Fibroblast of lung (primary cell): ENCODE data around the gene OXT. TPM values are rescaled to one million over a fixed set of nuclear protein-coding genes. Genes with fewer than 3 reads are reported as not detected.

Experiments used
- DNase-seq, 2 donors: peaks; one replicate each; pipeline versions ENCODE4 v3.0.0 to v3.0.0-alpha.2; 2010; ENCODE audit warnings: low read depth in 2 of 2
- H2AFZ ChIP-seq: 2 replicates; pipeline ENCODE4 v1.5.1; 2012; ENCODE audit warnings: low read length, control low read depth, inconsistent platforms
- H3K27ac ChIP-seq: 2 replicates; pipeline ENCODE4 v1.5.1; 2011; ENCODE audit warnings: low read length, control low read depth; ENCODE audit not compliant: insufficient read depth
- H3K27me3 ChIP-seq: 2 replicates; pipeline ENCODE4 v1.5.1; 2011; ENCODE audit warnings: mild to moderate bottlenecking, low read length; ENCODE audit not compliant: control insufficient read depth, insufficient read depth
- H3K36me3 ChIP-seq: 2 replicates; pipeline ENCODE4 v1.5.1; 2011; ENCODE audit warnings: low read length; ENCODE audit not compliant: control insufficient read depth, insufficient read depth
- H3K4me1 ChIP-seq: 2 replicates; pipeline ENCODE4 v1.5.1; 2011; ENCODE audit warnings: low read length; ENCODE audit not compliant: control insufficient read depth, insufficient read depth; ENCODE audit errors: extremely low read depth
- H3K4me2 ChIP-seq: 2 replicates; pipeline ENCODE4 v1.5.1; 2011; ENCODE audit warnings: low read length, control low read depth; ENCODE audit not compliant: insufficient read depth; ENCODE audit errors: extremely low read depth
- H3K4me3 ChIP-seq, 4 experiments: fragments of 200-600 bp in 1 of 4; sonication (generic) in 1 of 4; replicated peaks in 1 of 4; 2 replicates each; pipeline ENCODE4 v1.5.1; 2011 to 2016; ENCODE audit warnings: low read length in 4 of 4, low read depth in 3 of 4, mild to moderate bottlenecking in 3 of 4, control low read depth in 2 of 4, inconsistent platforms in 1 of 4, mixed read lengths in 1 of 4; ENCODE audit not compliant: insufficient read depth in 1 of 4; ENCODE audit errors: control extremely low read depth in 1 of 4
- H3K79me2 ChIP-seq: 2 replicates; pipeline ENCODE4 v1.5.1; 2012; ENCODE audit warnings: mild to moderate bottlenecking, low read length, inconsistent platforms; ENCODE audit not compliant: control insufficient read depth, insufficient read depth
- H3K9ac ChIP-seq: 2 replicates; pipeline ENCODE4 v1.5.1; 2011; ENCODE audit warnings: mild to moderate bottlenecking, low read length, control low read depth; ENCODE audit not compliant: insufficient read depth
- H3K9me3 ChIP-seq: 2 replicates; pipeline ENCODE4 v1.5.1; 2012; ENCODE audit warnings: low read depth, low read length; ENCODE audit not compliant: control insufficient read depth, insufficient read depth
- H4K20me1 ChIP-seq: 2 replicates; pipeline ENCODE4 v1.5.1; 2011; ENCODE audit warnings: low read length; ENCODE audit not compliant: control insufficient read depth, insufficient read depth; ENCODE audit errors: extremely low read depth
- EZH2 ChIP-seq: IDR thresholded peaks from 2 replicates; pipeline ENCODE4 v1.5.1; 2012; ENCODE audit warnings: low read length, control low read depth, mild to moderate bottlenecking; ENCODE audit errors: missing control alignments
- polyA plus RNA-seq, 2 donors: library from polyadenylated mRNA; depleted of rRNA in 1 of 2; stranded (reverse) in 1 of 2; unstranded in 1 of 2; fragments of >200 nt; gene quantifications; 2 replicates each; pipeline ENCODE4 v1.2.1, GENCODE V29; 2011 to 2012; ENCODE audit warnings: missing spikeins in 1 of 2
- total RNA-seq: library from RNA; depleted of rRNA; stranded (reverse); fragments of >200 nt; gene quantifications from 2 replicates; pipeline ENCODE4 v1.2.1, GENCODE V29; 2014
- TF ChIP-seq, protein P1 (sequence below), 2 donors: IDR thresholded peaks in 1 of 2; conservative IDR thresholded peaks in 1 of 2; 1 replicate in 1 of 2; 2 replicates in 1 of 2; pipeline ENCODE4 v1.5.1; 2011 to 2012; ENCODE audit warnings: low read length in 2 of 2, control low read depth in 1 of 2, inconsistent platforms in 1 of 2, low read depth in 1 of 2, mild to moderate bottlenecking in 1 of 2

Gene OXT
- total and polyA plus RNA-seq, 2 donors (not counting 1 experiment from before 2014, with no cell fraction given), result not detected

DNA sequence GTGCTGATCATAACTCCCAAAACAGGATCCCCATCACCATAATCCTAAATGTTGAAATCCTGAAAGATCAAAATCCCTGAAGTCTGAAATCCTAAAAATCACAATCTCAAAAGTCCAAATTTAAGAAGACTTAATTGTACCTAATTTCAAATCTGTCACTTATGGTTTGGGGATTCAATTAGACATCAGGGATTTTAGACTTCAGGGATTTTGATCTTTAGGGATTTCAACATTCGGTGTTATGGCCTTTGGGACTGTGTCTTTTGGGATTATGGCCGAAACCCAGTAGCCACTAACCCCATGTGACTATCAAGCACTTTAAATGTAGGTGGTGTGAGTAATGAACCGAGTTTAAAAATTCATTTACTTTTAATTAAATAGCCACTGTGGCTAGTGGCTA, 34.8 kb downstream of the OXT start:
- no peaks in the 10 kb centered on the region for H3K79me2 ChIP-seq
- H4K20me1 ChIP-seq, result no peaks in the 10 kb centered on the region
- H3K4me1 ChIP-seq, result no peaks in the 10 kb centered on the region
- H3K4me3 ChIP-seq, result no peak overlapping the region
- DNase-seq, result no peak
- H3K36me3 ChIP-seq, result no peaks in the 10 kb centered on the region
- H3K4me2 ChIP-seq, result no peak overlapping the region
- no peak overlapping the region for H3K27ac ChIP-seq
- H2AFZ ChIP-seq, result no peak overlapping the region
- TF ChIP-seq EZH2, result no peak
- TF ChIP-seq, protein P1, sequence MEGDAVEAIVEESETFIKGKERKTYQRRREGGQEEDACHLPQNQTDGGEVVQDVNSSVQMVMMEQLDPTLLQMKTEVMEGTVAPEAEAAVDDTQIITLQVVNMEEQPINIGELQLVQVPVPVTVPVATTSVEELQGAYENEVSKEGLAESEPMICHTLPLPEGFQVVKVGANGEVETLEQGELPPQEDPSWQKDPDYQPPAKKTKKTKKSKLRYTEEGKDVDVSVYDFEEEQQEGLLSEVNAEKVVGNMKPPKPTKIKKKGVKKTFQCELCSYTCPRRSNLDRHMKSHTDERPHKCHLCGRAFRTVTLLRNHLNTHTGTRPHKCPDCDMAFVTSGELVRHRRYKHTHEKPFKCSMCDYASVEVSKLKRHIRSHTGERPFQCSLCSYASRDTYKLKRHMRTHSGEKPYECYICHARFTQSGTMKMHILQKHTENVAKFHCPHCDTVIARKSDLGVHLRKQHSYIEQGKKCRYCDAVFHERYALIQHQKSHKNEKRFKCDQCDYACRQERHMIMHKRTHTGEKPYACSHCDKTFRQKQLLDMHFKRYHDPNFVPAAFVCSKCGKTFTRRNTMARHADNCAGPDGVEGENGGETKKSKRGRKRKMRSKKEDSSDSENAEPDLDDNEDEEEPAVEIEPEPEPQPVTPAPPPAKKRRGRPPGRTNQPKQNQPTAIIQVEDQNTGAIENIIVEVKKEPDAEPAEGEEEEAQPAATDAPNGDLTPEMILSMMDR (conservative IDR thresholded peaks at IDR 0.05 in 1 of 2, IDR thresholded peaks at IDR 0.05 in 1 of 2; ENCODE audit: low read depth in 1 of 2, low read length in 2 of 2), result no peak
- no peaks in the 10 kb centered on the region for H3K9me3 ChIP-seq
- no peaks in the 10 kb centered on the region for H3K27me3 ChIP-seq
- no peak overlapping the region for H3K9ac ChIP-seq

DNA sequence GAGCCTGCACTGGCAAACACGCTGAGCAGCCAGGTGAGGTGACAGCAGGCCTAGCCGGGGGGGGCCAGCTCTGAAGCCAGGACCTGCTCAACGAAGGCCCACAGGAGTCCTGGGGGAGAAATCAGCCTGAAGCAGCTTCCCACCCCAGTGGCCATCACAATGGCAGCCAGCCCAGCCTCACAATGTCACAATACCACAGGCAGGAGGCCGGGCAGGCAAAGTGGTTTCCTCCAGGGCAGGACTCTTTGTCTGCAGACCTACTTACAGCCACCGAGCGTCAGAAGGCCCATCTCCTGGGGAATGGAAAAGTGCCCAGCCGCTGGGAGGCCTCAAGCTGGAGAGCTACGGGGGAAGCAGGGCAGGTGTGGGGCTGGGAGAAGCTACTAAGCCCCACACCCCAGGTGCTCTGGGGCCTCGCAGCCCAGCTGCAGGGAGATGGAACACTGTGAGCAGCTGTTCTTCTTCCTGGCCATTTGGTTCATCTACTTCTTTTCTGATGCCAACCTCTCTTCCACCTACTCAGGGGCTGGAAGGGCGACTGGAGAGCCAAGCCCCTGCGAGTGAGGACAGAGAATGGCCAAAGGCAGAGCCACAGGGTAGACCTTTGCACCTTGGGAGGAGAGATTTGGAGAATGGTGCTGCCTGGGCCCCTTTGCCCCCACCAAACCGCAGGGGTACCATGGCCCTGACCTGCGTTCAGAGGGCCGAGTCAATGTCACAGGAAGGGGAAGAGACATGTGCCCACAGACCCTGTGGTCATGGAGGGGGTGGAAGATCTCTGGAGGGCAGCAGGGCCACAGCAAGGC, 35.4 kb downstream of the OXT start:
- Histone ChIP-seq H3K79me2 (no peaks in the 10 kb centered on the region), H3K9me3 (no peaks in the 10 kb centered on the region), H3K4me1 (no peaks in the 10 kb centered on the region), H3K4me3 (no peak overlapping the region), H3K9ac (no peak overlapping the region), H3K4me2 (no peak overlapping the region), H3K36me3 (no peaks in the 10 kb centered on the region), H3K27ac (no peak overlapping the region), H3K27me3 (no peaks in the 10 kb centered on the region), H2AFZ (no peak overlapping the region), H4K20me1 (no peaks in the 10 kb centered on the region)
- no peak for DNase-seq
- TF ChIP-seq EZH2, result no peak
- TF ChIP-seq, protein P1 (conservative IDR thresholded peaks at IDR 0.05 in 1 of 2, IDR thresholded peaks at IDR 0.05 in 1 of 2; ENCODE audit: low read depth in 1 of 2, low read length in 2 of 2), result no peak

DNA sequence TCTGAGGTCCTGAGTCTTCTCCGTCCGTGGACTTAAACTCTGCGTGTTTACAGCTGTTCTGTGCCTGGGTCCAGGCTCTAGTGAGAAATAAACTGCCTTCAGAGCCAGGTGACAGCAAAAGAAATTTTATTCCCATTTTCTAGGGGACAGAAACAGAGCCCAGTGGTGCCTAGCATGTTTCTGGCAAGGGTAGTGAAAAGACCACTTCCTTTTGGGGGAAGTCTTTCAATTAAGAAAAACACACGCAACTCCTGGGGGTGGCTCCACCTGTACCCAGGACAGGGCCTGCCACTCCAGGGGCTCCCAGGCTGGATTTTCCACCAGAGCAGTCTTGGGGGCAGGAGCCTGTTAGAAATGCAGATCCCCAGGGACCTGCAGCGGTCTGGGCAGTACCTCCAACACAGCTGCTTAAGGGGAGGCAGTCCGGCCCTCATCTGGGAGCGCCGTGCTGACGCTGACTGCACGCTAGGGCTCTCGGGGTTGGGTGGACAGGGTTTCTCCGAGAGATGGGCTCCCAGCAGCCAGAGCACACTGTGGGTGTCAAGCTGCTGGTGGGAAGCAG, 36.1 kb downstream of the OXT start:
- Histone ChIP-seq H3K4me1 (no peaks in the 10 kb centered on the region), H4K20me1 (no peaks in the 10 kb centered on the region), H3K27me3 (no peaks in the 10 kb centered on the region), H3K9me3 (no peaks in the 10 kb centered on the region), H3K4me2 (no peak overlapping the region), H3K4me3 (no peak overlapping the region), H2AFZ (no peak overlapping the region), H3K27ac (no peak overlapping the region), H3K36me3 (no peaks in the 10 kb centered on the region), H3K79me2 (no peaks in the 10 kb centered on the region), H3K9ac (no peak overlapping the region)
- DNase-seq, result no peak
- no peak for TF ChIP-seq EZH2
- TF ChIP-seq, protein P1 (conservative IDR thresholded peaks at IDR 0.05 in 1 of 2, IDR thresholded peaks at IDR 0.05 in 1 of 2; ENCODE audit: low read depth in 1 of 2, low read length in 2 of 2), result no peak
